HG02973 (cell line): ENCODE results near the gene GALE.
"Not testable (repeated sequence)": the region's sequence is repeated elsewhere in the genome, so short reads cannot be mapped to it uniquely, and the experiment has no call there.

Source experiments
- ATAC-seq: cut with Tn5 transposase; IDR thresholded peaks from one replicate; pipeline ENCODE4 v1.9.1; 2021; ENCODE audit warnings: moderate library complexity; ENCODE audit not compliant: unreplicated experiment

GALE gene

GRCh38 chr1:23800400-23801337, at the start of gene GALE:
Gene GALE (minus strand): TSS chr1:23800754. CDS start chr1:23799007, 1,747 bp downstream.
- peak; percentile 65 for ATAC-seq

- ATAC-seq = no peak
Measured at GRCh38 chr1:23848673-23849616, 48.4 kb upstream of the GALE start.

GRCh38 chr1:23847482-23848095, 47.0 kb upstream of the GALE start:
- ATAC-seq = not testable (repeated sequence)

- no peak for ATAC-seq
Measured at GRCh38 chr1:23845163-23845562, 44.6 kb upstream of the GALE start.

GRCh38 chr1:23843644-23844043, 43.1 kb upstream of the GALE start:
- no peak for ATAC-seq

GRCh38 chr1:23838401-23838866, 37.9 kb upstream of the GALE start:
- no peak for ATAC-seq

GRCh38 chr1:23837908-23838307, 37.4 kb upstream of the GALE start:
- ATAC-seq = no peak

- ATAC-seq = no peak
Measured at GRCh38 chr1:23836037-23836436, 35.5 kb upstream of the GALE start.

- ATAC-seq = not testable (repeated sequence)
Measured at GRCh38 chr1:23834156-23834555, 33.6 kb upstream of the GALE start.

- ATAC-seq = no peak
Measured at GRCh38 chr1:23827717-23828116, 27.2 kb upstream of the GALE start.

GRCh38 chr1:23826590-23826989, 26.0 kb upstream of the GALE start:
- ATAC-seq = not testable (repeated sequence)

- peak; percentile 44 for ATAC-seq
Measured at GRCh38 chr1:23825762-23826522, 25.4 kb upstream of the GALE start.

GRCh38 chr1:23825076-23825761, 24.7 kb upstream of the GALE start, which contains the start of gene HMGCL:
Gene HMGCL (minus strand): TSS chr1:23825429. CDS start chr1:23825415, 14 bp downstream.
- peak; percentile 69 for ATAC-seq

- ATAC-seq = peak; percentile 11
Measured at GRCh38 chr1:23824711-23825075, 24.1 kb upstream of the GALE start.

- ATAC-seq = no peak
Measured at GRCh38 chr1:23823767-23824166, 23.2 kb upstream of the GALE start.

GRCh38 chr1:23817633-23818032, 17.1 kb upstream of the GALE start:
- no peak for ATAC-seq

- ATAC-seq = no peak
Measured at GRCh38 chr1:23816906-23817305, 16.4 kb upstream of the GALE start.

GRCh38 chr1:23816361-23816760, 15.8 kb upstream of the GALE start:
- ATAC-seq = no peak

- no peak for ATAC-seq
Measured at GRCh38 chr1:23814016-23814415, 13.5 kb upstream of the GALE start.
